Stimulated activated naive CD4-positive, alpha-beta T cell treated with Interleukin-2 at 50 U/mL for 16 hours (primary cell): Measurements from ENCODE around the gene COL4A1.

Experiments used
- DNase-seq: peaks from one replicate; lab custom pipeline; 2025; lab: John Stamatoyannopoulos, UW

The COL4A1 gene

GRCh38 chr13:110192472-110192871 lies 114.5 kb downstream of the COL4A1 start:
- DNase-seq = no peak

DNA sequence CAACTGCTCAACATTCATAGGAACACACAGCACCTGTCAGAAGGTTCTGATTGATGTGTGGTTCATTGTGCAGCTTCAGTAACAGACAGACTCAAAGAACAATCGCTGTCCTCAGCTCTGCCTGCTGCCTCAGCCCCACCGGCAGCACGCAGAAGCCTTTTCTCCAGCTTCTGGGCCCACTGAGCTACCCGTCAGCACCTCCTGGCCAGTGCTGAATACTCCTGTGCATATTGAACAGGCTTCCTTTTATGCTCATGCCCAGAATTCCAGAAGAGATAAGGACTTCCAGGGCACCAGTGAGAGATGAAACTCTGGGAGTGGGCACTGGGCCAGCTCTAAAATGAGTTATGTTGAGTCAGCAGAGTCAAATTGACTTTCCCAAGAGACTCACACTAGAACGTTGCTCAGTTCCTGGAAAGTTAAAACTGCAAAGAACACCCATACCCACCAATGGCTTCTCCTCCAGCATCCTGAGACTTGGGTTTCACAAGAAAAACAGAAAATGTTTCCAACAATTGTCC lies 119.3 kb downstream of the COL4A1 start:
- DNase-seq = no peak

GRCh38 chr13:110186231-110186855 lies 120.6 kb downstream of the COL4A1 start:
- no peak for DNase-seq

DNA sequence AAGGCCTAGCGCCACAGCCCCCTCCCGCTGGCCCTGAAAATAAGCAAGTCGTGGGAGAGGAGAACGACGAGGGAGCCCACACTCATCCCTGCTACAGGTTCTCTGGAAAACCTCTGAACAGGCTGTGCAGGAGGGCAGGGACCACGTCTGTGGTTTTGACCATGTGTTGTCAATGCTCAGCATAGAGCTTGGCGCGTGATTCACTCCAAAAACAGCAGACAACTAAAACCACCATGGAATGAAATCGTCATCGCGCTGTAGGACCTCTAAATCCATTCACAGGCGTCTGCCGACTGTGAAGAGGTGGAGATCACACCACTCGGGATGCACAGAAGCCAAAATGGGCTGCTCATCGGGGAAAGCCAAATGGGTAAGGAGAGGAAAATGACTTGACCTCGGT lies 121.3 kb downstream of the COL4A1 start:
- no peak for DNase-seq

DNA sequence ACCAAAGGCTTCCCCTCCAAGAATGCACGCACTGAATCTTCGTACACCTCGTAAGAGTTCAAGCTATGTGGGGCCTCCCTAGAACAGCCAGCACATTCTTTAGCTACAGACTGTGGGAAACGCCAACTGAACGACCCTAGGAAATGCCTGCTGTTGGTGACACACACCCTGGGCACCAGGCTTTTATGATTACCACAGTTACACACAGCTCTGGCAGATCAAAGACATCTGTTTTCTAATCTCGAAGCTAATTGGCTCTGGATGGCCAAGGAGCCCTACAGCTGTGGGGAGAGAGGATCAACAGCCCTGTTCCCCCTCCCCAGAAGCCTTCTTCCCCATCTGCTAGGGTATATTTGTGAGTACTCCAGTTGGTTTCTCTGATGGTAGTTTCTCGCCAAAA lies 123.0 kb downstream of the COL4A1 start:
- DNase-seq = no peak

DNA sequence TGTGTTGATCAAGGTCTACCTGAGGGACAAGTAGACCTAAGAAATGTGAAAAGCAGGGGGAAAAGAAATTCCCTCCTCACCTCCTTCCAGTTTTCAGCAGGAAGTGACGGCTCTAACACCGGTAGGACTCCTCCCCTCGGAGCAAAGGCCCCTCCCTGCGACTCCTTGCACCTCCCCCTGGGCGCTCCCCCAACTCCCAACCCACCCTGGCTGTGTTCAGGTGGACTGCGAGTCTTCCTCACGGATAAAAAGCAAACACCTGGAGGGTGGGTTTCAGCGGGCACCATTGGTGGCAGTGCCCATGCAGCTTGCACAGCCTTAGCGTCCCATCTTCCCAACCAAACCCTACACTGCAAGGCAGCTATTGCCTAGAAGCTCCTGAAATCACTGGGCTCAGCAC lies 124.5 kb downstream of the COL4A1 start:
- DNase-seq = no peak

- no peak for DNase-seq
Measured at GRCh38 chr13:110182003-110182402, 125.0 kb downstream of the COL4A1 start.

DNA sequence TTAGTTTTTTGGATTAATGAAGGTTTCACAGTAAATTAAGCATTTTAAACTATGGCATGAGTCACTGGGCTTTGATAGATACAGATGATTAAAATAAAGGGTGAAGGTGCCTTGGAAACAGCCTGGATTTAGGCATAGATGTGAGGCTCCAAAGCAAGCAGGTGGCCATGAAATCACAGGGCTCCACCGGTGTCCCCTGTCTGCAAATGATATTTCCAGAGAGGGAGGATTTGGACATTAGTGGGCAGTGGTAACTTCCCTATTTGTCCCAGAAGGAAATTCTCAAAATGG lies 127.2 kb downstream of the COL4A1 start:
- no peak for DNase-seq

DNA sequence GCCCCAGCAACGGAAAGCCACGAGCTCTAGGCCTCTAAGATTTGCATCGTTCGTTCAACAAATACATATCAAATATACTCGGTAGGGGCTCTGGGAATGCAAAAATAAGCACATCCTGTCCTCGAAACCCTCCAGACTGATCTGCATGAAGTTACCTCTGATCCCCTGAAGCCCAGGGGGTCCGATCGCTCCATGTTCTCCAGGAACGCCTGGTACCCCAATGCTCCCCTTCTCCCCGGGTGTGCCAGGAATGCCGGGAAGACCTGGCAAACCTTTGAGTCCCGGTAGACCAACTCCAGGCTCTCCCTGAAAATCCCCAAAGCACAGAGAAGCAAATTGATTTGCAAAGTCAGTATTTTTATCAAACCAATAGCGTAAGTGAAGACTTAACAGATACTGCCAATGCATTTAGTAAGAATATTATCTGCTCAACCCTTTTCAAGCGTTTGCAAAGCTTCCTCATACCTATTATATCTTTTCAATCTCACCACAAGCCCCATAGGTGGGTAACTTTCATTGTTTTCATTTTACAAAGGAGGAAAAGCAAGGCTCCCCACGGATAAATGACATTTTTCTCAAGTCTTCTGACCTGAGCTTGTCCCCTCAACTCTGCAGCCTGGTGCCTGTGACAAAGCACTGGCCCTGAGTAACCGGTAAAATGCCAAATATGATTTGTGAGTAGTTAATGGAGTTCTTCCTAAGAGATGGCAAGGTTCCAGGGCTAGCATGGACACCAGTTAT lies 127.7 kb downstream of the COL4A1 start:
- no peak for DNase-seq

DNA sequence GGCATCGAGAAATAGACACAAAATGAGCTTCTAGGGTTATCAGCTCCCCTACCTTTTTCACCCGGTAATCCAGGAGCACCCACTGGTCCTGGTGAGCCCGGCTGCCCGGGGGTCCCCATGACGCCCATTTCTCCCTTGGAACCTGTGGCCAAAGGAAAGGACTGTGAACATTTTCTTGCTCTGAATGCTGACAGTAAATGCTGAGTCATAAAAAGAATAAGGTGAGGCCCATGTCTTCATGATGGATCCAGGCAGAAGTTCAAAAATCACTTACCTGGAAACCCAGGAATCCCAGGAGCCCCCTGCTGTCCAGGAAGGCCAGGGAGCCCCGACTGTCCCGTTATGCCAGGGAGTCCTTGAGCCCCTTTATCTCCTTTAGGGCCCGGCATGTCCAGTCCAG lies 129.2 kb downstream of the COL4A1 start:
- no peak for DNase-seq

DNA sequence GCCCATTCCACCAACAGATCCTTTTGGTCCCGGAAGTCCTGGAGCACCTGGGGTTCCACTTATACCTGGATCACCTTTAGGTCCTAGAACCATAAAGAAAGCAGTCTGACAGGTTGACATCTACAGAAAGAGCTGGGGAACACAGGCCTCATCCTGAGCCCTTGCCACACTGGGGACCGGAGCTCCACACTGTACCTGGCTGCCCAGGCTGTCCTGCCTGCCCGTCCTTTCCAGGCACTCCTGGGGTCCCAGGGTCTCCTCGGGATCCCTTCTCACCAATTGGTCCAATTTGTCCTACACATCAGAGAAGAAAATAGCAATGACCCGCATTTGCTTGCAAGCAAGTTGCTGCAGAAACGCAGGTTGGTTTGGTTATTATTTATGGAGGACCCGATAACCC lies 130.5 kb downstream of the COL4A1 start:
- DNase-seq = no peak

- no peak for DNase-seq
Measured at GRCh38 chr13:110173247-110173818, 133.6 kb downstream of the COL4A1 start.

DNA sequence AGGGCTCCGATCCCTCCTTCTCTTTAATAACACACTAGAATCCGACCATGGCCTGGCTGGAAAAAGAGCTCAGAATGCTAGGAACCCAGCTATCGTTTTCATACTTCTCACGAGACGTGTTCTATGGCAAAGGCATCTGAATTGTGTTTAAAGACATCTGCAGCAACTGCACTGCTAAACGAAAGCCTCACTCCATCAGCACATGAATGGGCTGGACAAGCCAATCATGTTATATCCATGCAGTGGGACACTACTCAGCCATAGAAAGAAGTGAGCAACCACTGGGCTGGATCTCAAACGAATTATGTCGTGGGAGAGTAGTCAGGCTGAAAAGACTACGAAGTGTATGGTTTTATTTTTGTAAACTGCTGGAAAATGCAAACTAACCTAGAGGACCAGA lies 136.1 kb downstream of the COL4A1 start:
- no peak for DNase-seq

DNA sequence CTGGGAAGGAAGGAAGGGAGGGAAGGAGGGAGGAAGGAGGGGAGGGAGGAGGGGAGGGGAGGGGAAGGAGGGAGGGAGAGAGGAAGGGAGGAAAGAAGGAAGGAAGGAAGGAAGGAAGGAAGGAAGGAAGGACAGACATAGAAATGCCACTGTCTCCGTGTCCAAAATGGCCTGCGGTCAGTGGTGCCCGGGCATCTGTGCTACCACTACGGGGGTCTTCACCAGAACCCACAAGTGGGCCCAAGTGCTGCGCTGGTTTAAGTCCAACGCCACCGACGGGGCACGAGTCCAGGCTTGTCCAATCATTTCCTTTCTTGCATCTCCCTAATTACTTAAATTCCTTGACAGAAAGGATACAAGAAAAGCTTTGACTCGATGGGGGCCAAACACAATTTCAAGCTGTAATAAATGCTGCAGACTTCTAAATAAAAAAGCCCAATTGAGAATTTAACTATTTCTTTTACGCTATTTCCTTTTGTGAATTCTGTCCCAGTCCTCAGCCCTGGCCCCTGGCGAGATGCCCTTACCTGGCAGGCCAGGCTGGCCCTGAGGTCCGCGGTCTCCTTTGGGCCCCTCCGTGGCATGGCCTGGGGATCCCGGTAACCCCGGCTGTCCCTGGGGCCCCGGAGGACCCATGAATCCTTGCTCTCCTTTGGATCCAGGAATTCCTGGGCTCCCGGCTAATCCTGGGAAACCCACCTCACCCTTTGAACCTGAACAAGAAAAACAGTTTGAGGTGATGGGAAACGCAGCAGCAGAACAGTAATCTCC lies 136.8 kb downstream of the COL4A1 start:
- no peak for DNase-seq

GRCh38 chr13:110168999-110169933 lies 137.7 kb downstream of the COL4A1 start:
- no peak for DNase-seq

GRCh38 chr13:110166598-110166997 lies 140.4 kb downstream of the COL4A1 start:
- DNase-seq = no peak

DNA sequence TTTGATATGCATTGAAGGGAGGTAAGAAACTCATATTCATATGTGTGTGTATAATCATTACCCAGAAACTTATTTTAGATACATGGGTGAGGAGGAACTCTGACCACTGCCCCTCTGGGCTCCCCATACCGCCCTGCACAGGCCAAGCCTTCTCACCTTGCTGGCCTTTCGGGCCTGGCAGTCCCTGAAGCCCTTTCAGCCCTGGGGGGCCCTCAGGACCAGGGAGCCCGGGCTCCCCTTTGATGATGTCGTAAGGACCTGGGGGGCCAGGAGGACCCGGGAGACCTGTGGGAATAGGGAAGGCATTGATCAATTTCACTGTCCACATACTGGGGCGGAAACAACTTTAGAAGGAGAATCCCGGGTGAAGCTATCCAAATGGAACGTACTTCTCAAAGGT lies 142.3 kb downstream of the COL4A1 start:
- DNase-seq = no peak

GRCh38 chr13:110162866-110163658 lies 143.9 kb downstream of the COL4A1 start:
- DNase-seq = no peak

GRCh38 chr13:110162053-110162452 lies 144.9 kb downstream of the COL4A1 start:
- DNase-seq = no peak

DNA sequence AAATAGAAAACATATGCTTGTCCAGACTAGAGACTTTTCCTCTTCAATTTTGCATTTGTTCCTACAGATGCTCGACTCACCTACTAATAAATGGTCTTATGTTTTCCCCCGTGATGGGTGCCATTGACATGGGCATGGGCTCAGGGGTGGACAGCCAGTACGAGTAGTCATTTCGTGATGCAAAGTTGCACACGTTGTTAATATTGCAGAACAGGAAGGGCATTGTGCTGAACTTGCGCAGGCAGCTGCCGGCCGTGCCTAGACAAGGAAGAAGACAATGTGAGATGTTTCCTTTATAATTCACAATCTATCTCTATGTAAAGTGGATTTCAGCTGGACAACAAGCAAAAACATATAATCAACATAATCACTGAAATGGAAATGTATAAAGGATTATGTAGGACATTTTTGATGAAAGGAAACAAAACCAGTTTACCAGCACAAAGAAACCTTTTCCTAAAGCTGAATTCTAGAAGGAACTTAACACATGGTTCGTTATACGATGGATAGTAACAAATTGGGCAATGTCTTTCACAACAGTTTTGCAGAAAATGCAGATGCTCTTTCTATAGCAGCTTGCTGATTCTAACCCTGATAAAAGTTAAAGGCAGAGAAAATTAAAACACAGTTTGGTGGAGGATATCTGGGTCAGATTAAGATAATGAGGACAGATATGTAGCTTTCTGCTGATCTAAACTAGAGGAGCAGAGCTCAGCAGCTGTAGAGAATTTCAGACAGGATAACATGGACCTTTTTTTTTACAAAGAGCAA lies 145.7 kb downstream of the COL4A1 start:
- no peak for DNase-seq
